Activated CD4-positive, alpha-beta T cell treated with anti-CD3 and anti-CD28 coated beads, Interleukin-2, amount 10 ng/mL, durations not matched to agents 24 days and 14 days (primary cell): ENCODE results near the gene MIGA2. TPM values are rescaled to one million over a fixed set of nuclear protein-coding genes. Genes with fewer than 3 reads are reported as not detected.
A peak's percentile ranks its signal among the peaks of the same experiment; 100 is the strongest.

Experiments used
- DNase-seq: peaks from one replicate; pipeline ENCODE4 v3.0.0; 2022
- H3K27ac Mint-ChIP-seq: one replicate; pipeline ENCODE4 v1.8.0; 2022; ENCODE audit warnings: mild to moderate bottlenecking, mixed read lengths
- H3K27me3 Mint-ChIP-seq: one replicate; pipeline ENCODE4 v1.8.0; 2022; ENCODE audit warnings: mixed read lengths
- H3K36me3 Mint-ChIP-seq: one replicate; pipeline ENCODE4 v1.8.0; 2022; ENCODE audit warnings: low read depth, mild to moderate bottlenecking, mixed read lengths
- H3K4me1 Mint-ChIP-seq: one replicate; pipeline ENCODE4 v1.8.0; 2021; ENCODE audit warnings: mixed read lengths
- H3K4me3 Mint-ChIP-seq: one replicate; pipeline ENCODE4 v1.8.0; 2022; ENCODE audit warnings: mild to moderate bottlenecking, moderate library complexity, mixed read lengths
- H3K9me3 Mint-ChIP-seq: one replicate; pipeline ENCODE4 v1.8.0; 2021; ENCODE audit warnings: mixed read lengths
- intact Hi-C: fragments of 100-400 bp; cut with micrococcal nuclease; formaldehyde crosslinking; loops from one replicate; pipeline ENCODE4 v1.15.1; 2023
- total RNA-seq: library from RNA; stranded (reverse); gene quantifications from 2 replicates; pipeline ENCODE4 v1.2.3, GENCODE V29; 2022

The MIGA2 gene
- total RNA-seq, 1 donor from 2014 or later, result 43.3 TPM

GRCh38 chr9:129068990-129069861 lies 32.8 kb downstream of the MIGA2 start:
- peaks cover 21% of the 10 kb centered on the region for H3K4me1 Mint-ChIP-seq
- peaks cover 5% of the 10 kb centered on the region for H3K36me3 Mint-ChIP-seq
- intact Hi-C loops, result no loop called here
- H3K27me3 Mint-ChIP-seq, result no peaks in the 10 kb centered on the region
- H3K4me3 Mint-ChIP-seq, result peak overlapping the region; percentile 13
- no peaks in the 10 kb centered on the region for H3K9me3 Mint-ChIP-seq
- peak overlapping the region; percentile 82 for H3K27ac Mint-ChIP-seq
- peak; percentile 86 for DNase-seq

DNA sequence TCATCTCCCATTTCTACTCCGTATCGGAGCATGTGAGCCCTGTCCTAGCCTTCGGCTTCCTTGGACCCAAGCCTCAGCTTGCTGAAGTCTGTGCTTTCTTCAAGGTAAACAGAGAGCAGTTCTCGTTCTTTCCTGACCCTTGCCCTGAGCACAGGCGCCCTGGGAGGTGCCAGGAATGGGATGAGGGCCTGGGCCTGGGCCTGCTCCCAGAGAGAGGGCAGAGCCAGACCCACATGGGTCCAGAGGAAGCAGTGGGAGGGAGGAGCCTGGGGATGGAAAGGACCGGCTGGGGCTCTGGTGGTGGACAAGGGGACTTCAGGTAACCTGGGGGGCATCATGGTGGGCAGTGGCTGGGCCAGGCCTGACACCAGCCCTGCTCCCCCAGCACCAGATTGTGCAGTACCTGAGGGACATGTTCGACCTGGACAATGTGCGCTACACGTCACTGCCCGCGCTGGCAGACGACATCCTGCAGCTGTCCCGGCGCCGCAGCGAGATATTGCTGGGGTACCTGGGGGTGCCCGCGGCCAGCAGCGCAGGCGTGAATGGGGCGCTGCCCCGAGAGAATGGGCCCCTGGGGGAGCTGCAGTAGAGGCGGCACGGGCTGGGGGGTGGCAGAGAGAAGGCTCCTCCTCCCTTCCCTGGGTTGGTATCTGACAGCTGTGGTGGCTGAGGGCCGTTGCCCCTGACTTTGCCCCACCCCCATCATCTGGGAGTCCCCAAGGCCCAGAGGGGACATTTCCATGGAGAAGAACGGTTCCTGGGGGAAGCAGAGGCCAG lies 33.6 kb downstream of the MIGA2 start:
- no peaks in the 10 kb centered on the region for H3K9me3 Mint-ChIP-seq
- no peaks in the 10 kb centered on the region for H3K27me3 Mint-ChIP-seq
- H3K27ac Mint-ChIP-seq, result peak overlapping the region; percentile 82

GRCh38 chr9:129070696-129071525 lies 34.5 kb downstream of the MIGA2 start:
- Mint-ChIP-seq H3K9me3 (no peaks in the 10 kb centered on the region), H3K36me3 (no peaks in the 10 kb centered on the region), H3K27ac (no peak overlapping the region), H3K4me1 (peaks cover 21% of the 10 kb centered on the region), H3K4me3 (no peak overlapping the region), H3K27me3 (no peaks in the 10 kb centered on the region)
- no peak for DNase-seq
- intact Hi-C loops, result no loop called here

More for the DNA sequence above, 33.6 kb downstream of the MIGA2 start:
- Mint-ChIP-seq H3K4me1 (peaks cover 21% of the 10 kb centered on the region), H3K4me3 (no peak overlapping the region), H3K36me3 (peaks cover 5% of the 10 kb centered on the region)
- intact Hi-C loops, result no loop called here
- DNase-seq, result no peak

GRCh38 chr9:129071526-129072126 lies 35.2 kb downstream of the MIGA2 start:
- no peaks in the 10 kb centered on the region for H3K27me3 Mint-ChIP-seq
- H3K36me3 Mint-ChIP-seq, result no peaks in the 10 kb centered on the region
- no peak overlapping the region for H3K27ac Mint-ChIP-seq
- peaks cover 21% of the 10 kb centered on the region for H3K4me1 Mint-ChIP-seq
- peak; percentile 79 for DNase-seq
- no peaks in the 10 kb centered on the region for H3K9me3 Mint-ChIP-seq
- intact Hi-C loops, result no loop called here
- H3K4me3 Mint-ChIP-seq, result no peak overlapping the region

GRCh38 chr9:129072171-129072570 lies 35.7 kb downstream of the MIGA2 start:
- intact Hi-C loops, result no loop called here
- Mint-ChIP-seq H3K4me1 (peaks cover 21% of the 10 kb centered on the region), H3K27me3 (no peaks in the 10 kb centered on the region), H3K27ac (no peak overlapping the region), H3K9me3 (no peaks in the 10 kb centered on the region), H3K4me3 (no peak overlapping the region), H3K36me3 (no peaks in the 10 kb centered on the region)
- no peak for DNase-seq

DNA sequence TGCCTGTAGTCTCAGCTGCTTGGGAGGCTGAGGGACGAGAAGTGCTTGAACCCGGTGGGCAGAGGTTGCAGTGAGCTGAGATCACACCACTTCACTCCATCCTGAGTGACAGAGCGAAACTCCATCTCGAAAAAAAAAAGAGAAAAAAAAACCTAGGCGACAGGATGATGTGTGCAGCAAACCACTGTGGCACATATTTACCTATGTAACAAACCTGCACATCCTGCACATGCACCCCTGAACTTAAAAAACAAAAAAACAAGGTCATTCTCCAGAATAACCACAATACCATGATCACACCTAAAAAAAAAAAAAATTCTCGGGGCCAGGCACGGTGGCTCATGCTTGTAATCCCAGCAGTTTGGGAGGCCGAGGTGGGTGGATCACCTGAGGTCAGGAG lies 37.0 kb downstream of the MIGA2 start:
- DNase-seq, result no peak
- intact Hi-C loops, result no loop called here
- Mint-ChIP-seq H3K36me3 (no peaks in the 10 kb centered on the region), H3K9me3 (no peaks in the 10 kb centered on the region), H3K4me3 (no peak overlapping the region), H3K4me1 (peaks cover 20% of the 10 kb centered on the region), H3K27me3 (no peaks in the 10 kb centered on the region), H3K27ac (no peak overlapping the region)

DNA sequence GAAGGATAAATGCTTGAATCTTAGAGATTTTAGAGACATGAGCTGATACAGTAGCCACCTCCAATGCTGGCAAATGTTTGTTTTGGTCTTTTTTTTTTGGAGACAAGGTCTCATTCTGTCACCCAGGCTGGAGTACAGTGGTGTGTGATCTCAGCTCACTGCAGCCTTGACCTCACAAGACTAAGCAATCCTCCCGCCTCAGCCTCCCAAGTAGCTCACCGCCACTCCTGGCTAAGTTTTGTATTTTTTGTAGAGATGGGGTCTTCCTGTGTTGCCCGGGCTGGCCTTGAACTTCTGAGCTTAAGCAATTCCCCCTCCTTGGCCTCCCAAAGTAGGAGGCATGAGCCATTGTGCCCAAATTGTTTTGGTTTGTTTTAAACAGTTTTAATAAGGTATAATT lies 37.7 kb downstream of the MIGA2 start:
- DNase-seq, result no peak
- no peak overlapping the region for H3K4me3 Mint-ChIP-seq
- intact Hi-C loops, result no loop called here
- peaks cover 14% of the 10 kb centered on the region for H3K4me1 Mint-ChIP-seq
- no peak overlapping the region for H3K27ac Mint-ChIP-seq
- no peaks in the 10 kb centered on the region for H3K9me3 Mint-ChIP-seq
- no peaks in the 10 kb centered on the region for H3K27me3 Mint-ChIP-seq
- no peaks in the 10 kb centered on the region for H3K36me3 Mint-ChIP-seq

- Mint-ChIP-seq H3K36me3 (no peaks in the 10 kb centered on the region), H3K9me3 (no peaks in the 10 kb centered on the region), H3K4me1 (peaks cover 19% of the 10 kb centered on the region), H3K27ac (no peak overlapping the region), H3K4me3 (no peak overlapping the region), H3K27me3 (no peaks in the 10 kb centered on the region)
- no peak for DNase-seq
- intact Hi-C loops, result no loop called here
Observed at GRCh38 chr9:129075996-129076639, 39.7 kb downstream of the MIGA2 start.

- no peak for DNase-seq
- Mint-ChIP-seq H3K4me1 (peaks cover 20% of the 10 kb centered on the region), H3K36me3 (no peaks in the 10 kb centered on the region), H3K27ac (no peak overlapping the region), H3K9me3 (no peaks in the 10 kb centered on the region), H3K27me3 (no peaks in the 10 kb centered on the region), H3K4me3 (no peak overlapping the region)
- intact Hi-C loops, result no loop called here
Observed at GRCh38 chr9:129076640-129077037, 40.2 kb downstream of the MIGA2 start.

GRCh38 chr9:129077236-129077635 lies 40.8 kb downstream of the MIGA2 start:
- Mint-ChIP-seq H3K9me3 (no peaks in the 10 kb centered on the region), H3K36me3 (no peaks in the 10 kb centered on the region), H3K27ac (no peak overlapping the region), H3K27me3 (no peaks in the 10 kb centered on the region), H3K4me3 (no peak overlapping the region), H3K4me1 (peaks cover 20% of the 10 kb centered on the region)
- intact Hi-C loops, result no loop called here
- no peak for DNase-seq

- H3K9me3 Mint-ChIP-seq, result no peaks in the 10 kb centered on the region
- no peaks in the 10 kb centered on the region for H3K36me3 Mint-ChIP-seq
- intact Hi-C loops, result no loop called here
- H3K4me3 Mint-ChIP-seq, result peak overlapping the region; percentile 95
- no peak overlapping the region for H3K27ac Mint-ChIP-seq
- H3K4me1 Mint-ChIP-seq, result peaks cover 19% of the 10 kb centered on the region
- H3K27me3 Mint-ChIP-seq, result no peaks in the 10 kb centered on the region
- DNase-seq, result no peak
Observed at GRCh38 chr9:129078691-129079503, 42.5 kb downstream of the MIGA2 start.

DNA sequence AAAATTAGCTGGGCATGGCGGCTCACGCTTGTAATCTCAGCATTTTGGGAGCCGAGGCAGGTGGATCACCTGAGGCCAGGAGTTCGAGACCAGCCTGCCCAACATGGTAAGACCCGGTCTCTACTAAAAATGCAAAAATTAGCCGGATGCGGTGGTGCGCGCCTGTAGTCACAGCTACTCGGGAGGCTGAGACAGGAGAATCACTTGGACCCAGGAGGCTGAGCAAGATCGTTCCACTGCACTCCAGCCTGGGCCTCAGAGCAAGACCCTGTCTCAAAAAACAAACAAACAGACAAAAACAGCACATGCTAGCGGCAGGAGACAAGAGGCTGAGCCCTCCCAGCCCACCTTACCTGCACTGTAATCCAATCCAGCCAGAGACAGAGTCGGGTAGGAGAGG lies 43.4 kb downstream of the MIGA2 start:
- intact Hi-C loops, result loop anchor here (2.0 to 5.0 kb wide), 2 partner anchors 51 to 198 kb away; partner anchors contain the start of genes KYAT1, LRRC8A and SH3GLB2

More for the DNA sequence above, 43.4 kb downstream of the MIGA2 start:
- no peak for DNase-seq
- Mint-ChIP-seq H3K27ac (peak overlapping the region; percentile 81), H3K4me3 (peak overlapping the region; percentile 95), H3K36me3 (no peaks in the 10 kb centered on the region), H3K4me1 (peaks cover 19% of the 10 kb centered on the region), H3K9me3 (no peaks in the 10 kb centered on the region), H3K27me3 (no peaks in the 10 kb centered on the region)
